Ovary (tissue), 3 donors: ENCODE data around the gene CXCR5.

Experiments
- POLR2A ChIP-seq: fragments of 450-650 bp; IDR thresholded peaks from one replicate; pipeline ENCODE4 v1.6.1; 2017; ENCODE audit warnings: antibody characterized with exemption, mild to moderate bottlenecking, moderate library complexity
- TF ChIP-seq, protein P1 (sequence below), 3 donors: fragments of 450-650 bp in 2 of 3; fragments of 200-600 bp in 1 of 3; IDR thresholded peaks; one replicate each; pipeline versions ENCODE4 v1.5.1 to v1.8.0; 2016 to 2022; ENCODE audit warnings: antibody characterized with exemption in 3 of 3, mild to moderate bottlenecking in 1 of 3
- donor health status: DM: no; HTN: no; CAD: no.

DNA sequence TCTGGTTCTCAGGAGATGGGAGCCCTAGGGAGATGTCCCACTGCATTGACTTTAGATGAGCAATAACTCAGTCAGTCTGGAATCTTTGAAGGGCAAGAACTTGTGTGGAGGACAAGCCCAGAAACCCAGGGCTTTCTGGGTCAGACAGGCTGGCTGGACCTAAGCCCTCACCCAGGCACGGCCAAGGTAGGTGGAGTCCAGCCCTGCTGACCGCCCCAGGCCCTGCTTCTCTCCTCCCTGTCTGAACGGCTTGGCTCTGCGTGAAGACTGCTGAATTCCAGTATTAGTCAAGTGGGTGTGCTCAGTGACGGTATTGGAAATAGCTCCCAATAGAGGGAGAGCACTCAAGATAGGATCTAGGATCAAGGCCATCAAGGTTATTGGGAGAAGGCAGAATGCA lies 6.1 kb downstream of the CXCR5 start:
- TF ChIP-seq, protein P1, sequence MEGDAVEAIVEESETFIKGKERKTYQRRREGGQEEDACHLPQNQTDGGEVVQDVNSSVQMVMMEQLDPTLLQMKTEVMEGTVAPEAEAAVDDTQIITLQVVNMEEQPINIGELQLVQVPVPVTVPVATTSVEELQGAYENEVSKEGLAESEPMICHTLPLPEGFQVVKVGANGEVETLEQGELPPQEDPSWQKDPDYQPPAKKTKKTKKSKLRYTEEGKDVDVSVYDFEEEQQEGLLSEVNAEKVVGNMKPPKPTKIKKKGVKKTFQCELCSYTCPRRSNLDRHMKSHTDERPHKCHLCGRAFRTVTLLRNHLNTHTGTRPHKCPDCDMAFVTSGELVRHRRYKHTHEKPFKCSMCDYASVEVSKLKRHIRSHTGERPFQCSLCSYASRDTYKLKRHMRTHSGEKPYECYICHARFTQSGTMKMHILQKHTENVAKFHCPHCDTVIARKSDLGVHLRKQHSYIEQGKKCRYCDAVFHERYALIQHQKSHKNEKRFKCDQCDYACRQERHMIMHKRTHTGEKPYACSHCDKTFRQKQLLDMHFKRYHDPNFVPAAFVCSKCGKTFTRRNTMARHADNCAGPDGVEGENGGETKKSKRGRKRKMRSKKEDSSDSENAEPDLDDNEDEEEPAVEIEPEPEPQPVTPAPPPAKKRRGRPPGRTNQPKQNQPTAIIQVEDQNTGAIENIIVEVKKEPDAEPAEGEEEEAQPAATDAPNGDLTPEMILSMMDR (IDR thresholded peaks at IDR 0.05), result no peak
- no peak for TF ChIP-seq POLR2A
